HepG2 (cell line): Measurements from ENCODE around the gene SMURF2. TPM values are rescaled to one million over a fixed set of nuclear protein-coding genes. Genes with fewer than 3 reads are reported as not detected.

ENCODE experiments used
- ATAC-seq: fragments of 200-7000 bp; cut with Tn5 transposase; 3 replicates; pipeline ENCODE4 v1.9.1; 2020; ENCODE audit warnings: mild to moderate bottlenecking, moderate library complexity
- BruUV-seq: library from RNA; stranded (reverse); fragments of 400-500 nt; replicated peaks from 2 replicates; lab custom pipeline; 2021; lab: Mats Ljungman, UMichigan
- CTCF ChIA-PET: fragments of 300-600 bp; formaldehyde crosslinking; extraction: SDS; loops from one replicate; lab custom pipeline; 2021; ENCODE audit warnings: low total read pairs, inconsistent platforms, low intra/inter-chr PET ratio; lab: Yijun Ruan, JAX
- POLR2A ChIA-PET: fragments of 350-600 bp; sonication (Branson Sonifier 250); formaldehyde crosslinking; loops from one replicate; lab custom pipeline; 2020; ENCODE audit warnings: antibody characterized with exemption, inconsistent platforms; lab: Yijun Ruan, JAX
- DNase-seq: peaks from one replicate; pipeline ENCODE4 v3.0.0-alpha.2; 2015; ENCODE audit warnings: low spot score
- FAIRE-seq: peaks from 3 replicates; lab custom pipeline; 2011; peaks lifted over from hg19 to GRCh38; lab: Jason Lieb, UNC
- H2AFZ ChIP-seq: one replicate; pipeline ENCODE4 v1.6.1; 2011; ENCODE audit warnings: low read length, inconsistent platforms
- H3K27ac ChIP-seq: fragments of 300-600 bp; 3 replicates; pipeline ENCODE4 v1.8.0; 2011; ENCODE audit warnings: mixed run types, mild to moderate bottlenecking, mixed read lengths, low read length, inconsistent platforms; ENCODE audit not compliant: insufficient read depth; ENCODE audit errors: extremely low read length
- H3K27me3 ChIP-seq, 2 experiments: fragments of 200-600 bp in 1 of 2; 2 replicates in 1 of 2; 3 replicates in 1 of 2; pipeline versions ENCODE4 v1.6.0 to v1.8.0; 2011; ENCODE audit warnings: low read length in 2 of 2, mild to moderate bottlenecking in 2 of 2, moderate library complexity in 2 of 2, inconsistent platforms in 1 of 2; ENCODE audit not compliant: insufficient read depth in 2 of 2, control insufficient read depth in 1 of 2
- H3K36me3 ChIP-seq, 2 experiments: fragments of 200-600 bp in 1 of 2; replicated peaks in 1 of 2; 2 replicates in 1 of 2; 3 replicates in 1 of 2; pipeline versions ENCODE4 v1.5.1 to v1.8.0; 2011; ENCODE audit warnings: low read length in 2 of 2, inconsistent platforms in 1 of 2; ENCODE audit not compliant: insufficient read depth in 2 of 2, control insufficient read depth in 1 of 2
- H3K4me1 ChIP-seq: 2 replicates; pipeline ENCODE4 v1.5.1; 2012; ENCODE audit warnings: low read length, inconsistent platforms; ENCODE audit not compliant: insufficient read depth
- H3K4me2 ChIP-seq: 2 replicates; pipeline ENCODE4 v1.6.0; 2011; ENCODE audit warnings: low read depth, low read length, inconsistent platforms
- H3K4me3 ChIP-seq, 3 experiments: fragments of 200-600 bp in 1 of 3; sonication (generic), shearing (Covaris generic) in 1 of 3; replicated peaks in 1 of 3; 2 replicates each; pipeline ENCODE4 v1.5.1; 2011 to 2016; ENCODE audit warnings: low read length in 3 of 3, inconsistent platforms in 2 of 3, low read depth in 2 of 3, mild to moderate bottlenecking in 2 of 3, control low read depth in 1 of 3, mixed read lengths in 1 of 3; ENCODE audit not compliant: insufficient read depth in 1 of 3
- H3K79me2 ChIP-seq: one replicate; pipeline ENCODE4 v1.6.1; 2011; ENCODE audit warnings: low read length, inconsistent platforms; ENCODE audit not compliant: insufficient read depth
- H3K9ac ChIP-seq: 2 replicates; pipeline ENCODE4 v1.6.0; 2011; ENCODE audit warnings: mild to moderate bottlenecking, low read depth, low read length, inconsistent platforms; ENCODE audit not compliant: insufficient read depth
- H3K9me3 ChIP-seq: 2 replicates; pipeline ENCODE4 v1.5.1; 2012; ENCODE audit warnings: mild to moderate bottlenecking, low read length
- H4K20me1 ChIP-seq: 2 replicates; pipeline ENCODE4 v1.6.0; 2011; ENCODE audit warnings: inconsistent platforms, mild to moderate bottlenecking, low read length, moderate library complexity; ENCODE audit not compliant: insufficient read depth
- DMAP1 ChIP-seq: IDR thresholded peaks from 2 replicates; pipeline ENCODE4 v1.6.1; 2016
- HNRNPH1 ChIP-seq: fragments of 200-400 bp; formaldehyde crosslinking; optimal IDR thresholded peaks from 2 replicates; pipeline ENCODE3; 2017; ENCODE audit warnings: mild to moderate bottlenecking, low read depth, low read length
- SIN3A ChIP-seq: IDR thresholded peaks from 2 replicates; pipeline ENCODE4 v1.6.1; 2011; ENCODE audit warnings: low read depth, mild to moderate bottlenecking, control low read depth, low read length, borderline replicate concordance
- SMARCE1 ChIP-seq: fragments of 450-650 bp; IDR thresholded peaks from 2 replicates; pipeline ENCODE4 v1.6.1; 2017; ENCODE audit warnings: borderline replicate concordance
- THAP8 ChIP-seq: sonication (generic); formaldehyde crosslinking; IDR thresholded peaks from 2 replicates; pipeline ENCODE4 v1.5.1; 2020; ENCODE audit warnings: missing genetic modification reagents, mild to moderate bottlenecking, borderline replicate concordance
- TRAFD1 ChIP-seq: sonication (generic); formaldehyde crosslinking; IDR thresholded peaks from 2 replicates; pipeline ENCODE4 v1.5.1; 2020; ENCODE audit warnings: missing genetic modification reagents, mild to moderate bottlenecking, borderline replicate concordance
- ZNF24 ChIP-seq: fragments of 450-650 bp; IDR thresholded peaks from 2 replicates; pipeline ENCODE4 v1.6.1; 2017; ENCODE audit warnings: antibody characterized with exemption, mild to moderate bottlenecking
- ZNF280B ChIP-seq: sonication (generic); formaldehyde crosslinking; IDR thresholded peaks from 2 replicates; pipeline ENCODE4 v1.5.0; 2020; ENCODE audit warnings: missing genetic modification reagents, mild to moderate bottlenecking, borderline replicate concordance
- ZNF343 ChIP-seq: sonication (generic); formaldehyde crosslinking; IDR thresholded peaks from 2 replicates; pipeline ENCODE4 v1.4.0; 2020; ENCODE audit warnings: mild to moderate bottlenecking, missing genetic modification reagents
- ZNF510 ChIP-seq: sonication (generic); formaldehyde crosslinking; IDR thresholded peaks from 2 replicates; pipeline ENCODE4 v1.4.0; 2020; ENCODE audit warnings: low read depth, mild to moderate bottlenecking, missing genetic modification reagents
- ZNF766 ChIP-seq: sonication (generic); formaldehyde crosslinking; IDR thresholded peaks from 2 replicates; pipeline ENCODE4 v1.5.0; 2020; ENCODE audit warnings: missing genetic modification reagents, borderline replicate concordance
- ZNF777 ChIP-seq: sonication (generic); formaldehyde crosslinking; IDR thresholded peaks from 2 replicates; pipeline ENCODE4 v1.4.0; 2020; ENCODE audit warnings: missing genetic modification reagents
- ZNF883 ChIP-seq: sonication (generic); formaldehyde crosslinking; IDR thresholded peaks from 2 replicates; pipeline ENCODE4 v1.5.1; 2020; ENCODE audit warnings: mild to moderate bottlenecking, missing genetic modification reagents; ENCODE audit errors: not compliant biosample characterization
- ZSCAN12 ChIP-seq: sonication (generic); formaldehyde crosslinking; IDR thresholded peaks from 2 replicates; pipeline ENCODE4 v1.9.0; 2021; ENCODE audit warnings: mild to moderate bottlenecking, missing genetic modification reagents
- WGBS: methylation state at CpG from one replicate; pipeline ENCODE4 v1.1.6; 2017; ENCODE audit warnings: low lambda C conversion rate; 5-methylcytosine and 5-hydroxymethylcytosine counted together
- in situ Hi-C: cut with HindIII; loops from 2 replicates; pipeline ENCODE4 v1.10.0; 2017; ENCODE audit warnings: low pct_unique_long_range_greater_than_20kb; ENCODE audit not compliant: extremely low pct_ligation_motif_present
- intact Hi-C: fragments of 100-400 bp; cut with micrococcal nuclease; formaldehyde crosslinking; loops from one replicate; pipeline ENCODE4 v1.10.0; 2022; ENCODE audit not compliant: unreplicated experiment
- polyA plus RNA-seq, 8 experiments: library from polyadenylated mRNA; depleted of rRNA in 3 of 8; stranded (reverse) in 7 of 8; unstranded in 1 of 8; fragments of >200 nt; fragmentation: Illumina TruSeq in 4 of 8; extraction: Trizol in 4 of 8; gene quantifications; 2 replicates each; pipeline versions ENCODE4 v1.2.1 to v1.2.3, GENCODE V29; 2011 to 2016; ENCODE audit warnings: low read depth in 4 of 8, missing spikeins in 1 of 8, mixed read lengths in 1 of 8; ENCODE audit not compliant: insufficient read depth in 1 of 8
- total RNA-seq, 5 experiments: library from RNA; depleted of rRNA; stranded (reverse); fragments of >200 nt; fragmentation: Illumina TruSeq; extraction: Trizol; gene quantifications; 2 replicates each; pipeline ENCODE4 v1.2.3, GENCODE V29; 2016; ENCODE audit warnings: low read depth in 1 of 5

The SMURF2 gene
- total and polyA plus RNA-seq, 2 of the 13 experiments (the other 11 are each of a cell fraction or from before 2014, with no cell fraction given): 14.9 to 24.3 TPM

- H3K9me3 ChIP-seq: no peaks in the 10 kb centered on the region
- CTCF ChIA-PET: no interaction called here
- peaks cover 3% of the 10 kb centered on the region for H3K79me2 ChIP-seq
- no peak for DNase-seq
- H3K27ac ChIP-seq: no peak overlapping the region
- BruUV-seq: no TSS peak
- ATAC-seq: no peak
- no peaks in the 10 kb centered on the region for H3K27me3 ChIP-seq
- intact Hi-C loops (no loop called here), in situ Hi-C loops (no loop called here)
- no peak for FAIRE-seq
- H3K4me2 ChIP-seq: no peak overlapping the region
- peaks cover 0 to 5% of the 10 kb centered on the region in 2 experiments; a peak in 3 of 5 replicates for H3K36me3 ChIP-seq
- WGBS: 91% methylated on average over 10 of the region's 10 CpGs
- H3K9ac ChIP-seq: no peak overlapping the region
- POLR2A ChIA-PET: no interaction called here
- peaks cover 12% of the 10 kb centered on the region for H3K4me1 ChIP-seq
- H3K4me3 ChIP-seq: no peak overlapping the region
- TF ChIP-seq ZNF510 (no peak), SMARCE1 (no peak), HNRNPH1 (no peak), ZNF280B (CRISPR knock-in tag) (no peak), THAP8 (no peak), ZNF343 (no peak), ZNF766 (CRISPR knock-in tag) (no peak), ZNF777 (CRISPR knock-in tag) (no peak), TRAFD1 (no peak), DMAP1 (CRISPR knock-in tag) (no peak), ZSCAN12 (CRISPR knock-in tag) (no peak), ZNF883 (no peak), ZNF24 (no peak), SIN3A (no peak)
- H4K20me1 ChIP-seq: no peaks in the 10 kb centered on the region; the same call in 1 of the 2 replicates
- no peak overlapping the region for H2AFZ ChIP-seq
These were observed 62.9 kb downstream of the SMURF2 start for GRCh38 chr17:64599187-64599676.
